Subcutaneous adipose tissue (tissue), 4 donors: ENCODE data around the gene PHLPP2. TPM values are rescaled to one million over a fixed set of nuclear protein-coding genes. Genes with fewer than 3 reads are reported as not detected.

Experiments
- total RNA-seq, 4 donors: library from RNA; depleted of rRNA; stranded (reverse); fragments of >200 nt; gene quantifications; one replicate each; pipeline ENCODE4 v1.1.0, GENCODE V29; 2016
- TF ChIP-seq, protein P1 (sequence below): fragments of 450-650 bp; IDR thresholded peaks from one replicate; pipeline ENCODE4 v1.5.1; 2016; ENCODE audit warnings: low read depth, mild to moderate bottlenecking, control low read depth, antibody characterized with exemption, moderate library complexity

PHLPP2 gene
- total RNA-seq, 4 donors from 2014 or later, result 9.0 to 12.1 (median 10.4) TPM

DNA sequence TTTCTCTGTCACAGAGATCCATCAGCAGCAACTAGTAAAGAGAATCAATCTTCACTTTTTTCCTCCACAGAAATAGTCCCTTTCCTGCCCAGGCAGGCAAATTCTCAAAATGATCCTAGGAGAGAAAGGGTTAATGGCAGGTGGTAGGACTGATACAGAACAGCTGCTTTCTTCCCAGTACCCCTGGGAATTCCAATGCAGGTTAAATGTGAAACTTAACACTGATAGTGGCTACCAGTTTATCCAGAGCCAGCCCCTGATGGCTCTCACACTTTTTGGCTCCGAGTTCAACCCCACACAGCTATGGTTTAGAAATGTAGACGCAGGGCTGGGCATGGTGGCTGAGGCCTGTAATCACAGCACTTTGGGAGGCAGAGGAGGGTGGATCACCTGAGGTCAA, 76.3 kb downstream of the PHLPP2 start:
- TF ChIP-seq, protein P1, sequence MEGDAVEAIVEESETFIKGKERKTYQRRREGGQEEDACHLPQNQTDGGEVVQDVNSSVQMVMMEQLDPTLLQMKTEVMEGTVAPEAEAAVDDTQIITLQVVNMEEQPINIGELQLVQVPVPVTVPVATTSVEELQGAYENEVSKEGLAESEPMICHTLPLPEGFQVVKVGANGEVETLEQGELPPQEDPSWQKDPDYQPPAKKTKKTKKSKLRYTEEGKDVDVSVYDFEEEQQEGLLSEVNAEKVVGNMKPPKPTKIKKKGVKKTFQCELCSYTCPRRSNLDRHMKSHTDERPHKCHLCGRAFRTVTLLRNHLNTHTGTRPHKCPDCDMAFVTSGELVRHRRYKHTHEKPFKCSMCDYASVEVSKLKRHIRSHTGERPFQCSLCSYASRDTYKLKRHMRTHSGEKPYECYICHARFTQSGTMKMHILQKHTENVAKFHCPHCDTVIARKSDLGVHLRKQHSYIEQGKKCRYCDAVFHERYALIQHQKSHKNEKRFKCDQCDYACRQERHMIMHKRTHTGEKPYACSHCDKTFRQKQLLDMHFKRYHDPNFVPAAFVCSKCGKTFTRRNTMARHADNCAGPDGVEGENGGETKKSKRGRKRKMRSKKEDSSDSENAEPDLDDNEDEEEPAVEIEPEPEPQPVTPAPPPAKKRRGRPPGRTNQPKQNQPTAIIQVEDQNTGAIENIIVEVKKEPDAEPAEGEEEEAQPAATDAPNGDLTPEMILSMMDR, result no peak

DNA sequence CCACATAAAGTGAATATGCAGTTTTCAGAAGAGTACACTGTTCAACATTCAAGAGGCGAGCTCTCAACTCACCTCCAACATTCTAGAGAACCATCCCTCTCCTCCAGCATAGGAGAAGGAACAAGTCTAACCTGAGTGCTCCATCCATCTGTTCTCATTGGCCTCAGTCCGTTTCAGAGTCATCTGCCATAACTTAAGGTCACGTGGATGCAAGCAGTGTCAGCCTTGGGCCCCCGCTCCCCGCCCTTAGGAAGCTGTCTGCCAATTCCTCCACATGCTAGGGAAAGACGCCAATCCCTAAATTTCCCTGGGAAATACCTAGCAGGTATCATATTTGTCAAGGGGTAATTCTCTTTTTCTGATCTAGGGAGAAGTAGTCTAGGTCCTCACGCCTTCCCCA, 77.1 kb downstream of the PHLPP2 start:
- TF ChIP-seq, protein P1, result no peak

DNA sequence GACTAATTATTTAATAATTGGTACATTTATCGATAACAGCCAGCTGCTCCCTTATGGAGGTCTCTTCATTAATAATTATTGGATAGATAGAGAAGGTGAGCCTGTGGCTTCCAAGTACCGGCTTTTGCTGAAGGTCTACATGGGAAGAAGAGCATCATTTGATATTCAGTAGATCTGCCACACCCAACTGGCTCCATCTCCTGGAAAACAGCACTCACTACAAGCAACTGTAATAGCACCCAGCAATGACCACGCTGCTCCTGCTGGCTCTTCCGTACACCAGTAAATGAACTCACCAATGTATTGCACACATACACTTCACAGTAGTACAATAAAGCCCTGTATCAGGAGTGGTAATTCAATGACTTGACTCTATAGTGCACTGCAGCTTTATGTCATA, 79.1 kb downstream of the PHLPP2 start:
- TF ChIP-seq, protein P1, result no peak

DNA sequence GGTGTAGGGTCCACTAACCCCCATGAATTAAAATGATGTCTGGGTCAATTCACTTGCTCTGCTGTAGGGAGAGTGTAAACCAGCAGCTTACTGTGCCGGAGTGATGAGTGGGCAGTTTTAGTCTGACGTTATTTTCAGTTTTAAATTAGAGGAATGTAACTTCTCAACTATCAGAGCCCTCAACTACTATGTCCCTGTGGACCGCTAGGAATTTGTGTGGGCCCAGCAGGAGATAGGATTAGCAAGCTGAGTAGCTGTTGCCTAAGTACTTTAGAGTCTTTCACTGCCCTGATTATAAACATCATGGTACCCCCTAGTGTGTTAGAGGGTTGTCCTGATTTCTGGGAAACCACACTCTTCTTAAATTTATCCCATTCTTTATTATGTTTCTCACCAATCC, 87.1 kb downstream of the PHLPP2 start:
- TF ChIP-seq, protein P1, result no peak

DNA sequence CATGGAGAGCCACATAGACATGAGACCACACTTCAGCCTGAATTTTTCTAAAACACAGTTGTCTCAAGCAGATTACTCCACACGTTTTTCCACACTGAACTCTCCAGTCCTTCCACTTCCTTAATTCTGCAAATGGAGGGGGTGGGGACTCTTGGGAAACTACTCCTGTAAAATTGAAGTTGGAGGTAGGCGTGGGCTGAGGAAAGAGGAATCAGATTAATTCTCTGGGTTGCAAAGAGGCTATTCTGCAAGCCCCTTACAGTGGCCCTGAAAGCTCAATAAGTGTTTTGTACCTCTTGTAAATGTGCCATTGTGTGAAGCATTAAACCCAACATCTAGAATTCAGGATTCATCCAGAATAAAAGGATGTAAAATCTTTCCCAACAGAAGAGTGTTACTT, 88.9 kb downstream of the PHLPP2 start:
- TF ChIP-seq, protein P1, result no peak

DNA sequence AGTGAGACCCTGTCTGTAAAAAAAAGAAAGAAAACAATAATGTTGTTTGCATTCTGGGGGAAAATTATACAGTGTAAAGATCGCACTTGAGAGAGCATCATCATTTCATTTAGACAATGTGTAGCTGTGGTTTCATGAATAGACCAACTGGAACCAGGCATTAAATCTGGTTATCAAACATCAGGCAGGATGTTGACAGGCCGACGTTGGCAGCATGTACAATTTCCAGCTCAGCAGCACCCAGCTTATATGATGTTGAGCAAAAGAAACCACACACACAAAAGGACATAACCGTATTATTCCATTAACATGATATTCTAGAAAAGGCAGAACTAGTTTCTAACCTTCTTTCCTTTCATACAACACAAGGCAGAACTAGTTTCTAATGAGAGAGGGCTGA, 92.7 kb downstream of the PHLPP2 start:
- TF ChIP-seq, protein P1, result no peak

DNA sequence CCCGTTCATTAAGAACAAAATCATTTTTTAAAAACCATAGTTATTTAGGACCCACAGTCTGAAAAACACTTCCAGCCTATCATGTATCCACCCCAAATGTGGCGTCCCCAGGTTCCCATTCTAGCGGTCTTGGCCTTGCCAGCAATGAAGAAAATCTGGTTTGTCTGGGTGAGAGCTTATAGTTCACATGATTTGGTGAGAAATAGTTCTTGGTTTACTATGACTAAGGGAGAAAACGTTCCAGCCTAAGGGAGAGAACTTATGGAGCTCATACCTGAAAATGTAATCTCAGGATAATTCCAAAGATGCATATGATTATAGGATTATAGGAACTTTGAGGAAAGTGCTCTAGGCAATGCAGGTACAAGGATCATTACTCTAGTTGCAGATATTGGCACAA, 93.7 kb downstream of the PHLPP2 start:
- TF ChIP-seq, protein P1, result no peak
